Hepatocyte (in vitro differentiated cells): ENCODE measurements around the gene G6PD.
"Not testable (repeated sequence)": the region's sequence is repeated elsewhere in the genome, so short reads cannot be mapped to it uniquely, and the experiment has no call there.

Experiments
- EZH2phosphoT487 ChIP-seq: fragments of 200-600 bp; sonication (generic); IDR thresholded peaks from one replicate; pipeline ENCODE4 v1.6.1; 2018; ENCODE audit warnings: antibody characterized with exemption, mild to moderate bottlenecking, low read depth, moderate library complexity; ENCODE audit not compliant: unreplicated experiment, severe bottlenecking
- TF ChIP-seq, protein P1 (sequence below): fragments of 200-600 bp; sonication (generic); IDR thresholded peaks from 2 replicates; pipeline ENCODE4 v1.5.1; 2016; ENCODE audit warnings: antibody characterized with exemption, mild to moderate bottlenecking; ENCODE audit not compliant: poor library complexity

DNA sequence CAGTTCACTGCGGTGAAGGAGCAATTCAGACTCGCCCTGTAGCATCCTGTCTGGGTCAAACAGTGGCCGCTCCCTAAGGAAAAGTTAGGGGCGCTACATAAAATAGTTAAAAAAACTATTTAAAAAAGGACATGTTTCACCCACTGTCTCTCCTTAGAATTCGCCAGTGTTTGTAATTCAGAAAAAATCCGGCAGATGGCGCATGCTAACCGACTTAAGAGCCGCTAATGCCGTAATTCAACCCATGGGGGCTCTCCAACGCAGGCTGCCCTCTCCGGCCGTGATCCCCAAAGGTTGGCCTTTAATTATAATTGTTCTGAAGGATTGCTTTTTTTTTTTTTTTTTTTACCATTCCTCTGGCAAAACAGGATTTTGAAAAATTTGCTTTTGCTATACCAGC lies 43.8 kb upstream of the G6PD start:
- TF ChIP-seq, protein P1, sequence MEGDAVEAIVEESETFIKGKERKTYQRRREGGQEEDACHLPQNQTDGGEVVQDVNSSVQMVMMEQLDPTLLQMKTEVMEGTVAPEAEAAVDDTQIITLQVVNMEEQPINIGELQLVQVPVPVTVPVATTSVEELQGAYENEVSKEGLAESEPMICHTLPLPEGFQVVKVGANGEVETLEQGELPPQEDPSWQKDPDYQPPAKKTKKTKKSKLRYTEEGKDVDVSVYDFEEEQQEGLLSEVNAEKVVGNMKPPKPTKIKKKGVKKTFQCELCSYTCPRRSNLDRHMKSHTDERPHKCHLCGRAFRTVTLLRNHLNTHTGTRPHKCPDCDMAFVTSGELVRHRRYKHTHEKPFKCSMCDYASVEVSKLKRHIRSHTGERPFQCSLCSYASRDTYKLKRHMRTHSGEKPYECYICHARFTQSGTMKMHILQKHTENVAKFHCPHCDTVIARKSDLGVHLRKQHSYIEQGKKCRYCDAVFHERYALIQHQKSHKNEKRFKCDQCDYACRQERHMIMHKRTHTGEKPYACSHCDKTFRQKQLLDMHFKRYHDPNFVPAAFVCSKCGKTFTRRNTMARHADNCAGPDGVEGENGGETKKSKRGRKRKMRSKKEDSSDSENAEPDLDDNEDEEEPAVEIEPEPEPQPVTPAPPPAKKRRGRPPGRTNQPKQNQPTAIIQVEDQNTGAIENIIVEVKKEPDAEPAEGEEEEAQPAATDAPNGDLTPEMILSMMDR = not testable (repeated sequence)
- TF ChIP-seq EZH2phosphoT487 = not testable (repeated sequence)
